Measurements from ENCODE around the gene OGFOD1. TPM values are rescaled to one million over a fixed set of nuclear protein-coding genes. Genes with fewer than 3 reads are reported as not detected.
A peak's percentile ranks its signal among the peaks of the same experiment; 100 is the strongest.

OGFOD1 gene
- total and polyA plus RNA-seq, 2 of the 13 experiments (the other 11 are each of a cell fraction or from before 2014, with no cell fraction given) = 35.2 to 81.3 TPM

- TF ChIP-seq CREM (IDR thresholded peaks at IDR 0.05) (no peak), CREM (CRISPR knock-in tag; IDR thresholded peaks at IDR 0.05) (no peak), MIER2 (CRISPR knock-in tag; IDR thresholded peaks at IDR 0.05) (no peak), CSRNP2 (CRISPR knock-in tag; conservative IDR thresholded peaks at IDR 0.05; ENCODE audit: low read depth) (no peak), USF2 (IDR thresholded peaks at IDR 0.05; ENCODE audit: low read depth, low read length) (no peak), USF2 (CRISPR knock-in tag; IDR thresholded peaks at IDR 0.05; ENCODE audit: borderline replicate concordance) (no peak), ZBTB2 (CRISPR knock-in tag; IDR thresholded peaks at IDR 0.05; ENCODE audit: low read depth) (no peak), HOXA9 (CRISPR knock-in tag; IDR thresholded peaks at IDR 0.05; ENCODE audit: borderline replicate concordance) (no peak), STAT5B (CRISPR knock-in tag; IDR thresholded peaks at IDR 0.05) (no peak), ZNF781 (CRISPR knock-in tag; IDR thresholded peaks at IDR 0.05; ENCODE audit: borderline replicate concordance, not compliant biosample characterization) (no peak), DPF2 (CRISPR knock-in tag; IDR thresholded peaks at IDR 0.05; ENCODE audit: borderline replicate concordance, low read depth) (no peak), ZNF335 (CRISPR knock-in tag; IDR thresholded peaks at IDR 0.05) (no peak), ZNF205 (CRISPR knock-in tag; IDR thresholded peaks at IDR 0.05) (no peak), ZSCAN5A (CRISPR knock-in tag; IDR thresholded peaks at IDR 0.05; ENCODE audit: borderline replicate concordance) (no peak), FUBP1 (CRISPR knock-in tag; IDR thresholded peaks at IDR 0.05; ENCODE audit: borderline replicate concordance) (no peak), ZNF678 (CRISPR knock-in tag; IDR thresholded peaks at IDR 0.05) (0 out of 2 replicates have a peak, but pooled peaks have one; percentile 14), ZBTB25 (CRISPR knock-in tag; IDR thresholded peaks at IDR 0.05) (no peak; the same call in 1 of the 2 replicates), GZF1 (CRISPR knock-in tag; IDR thresholded peaks at IDR 0.05) (no peak; the same call in 1 of the 2 replicates), RELA (CRISPR knock-in tag; IDR thresholded peaks at IDR 0.05) (no peak), ATF7-NPFF (CRISPR knock-in tag; IDR thresholded peaks at IDR 0.05; ENCODE audit: low read depth) (no peak)
Observed at GRCh38 chr16:56450275-56450985, 924 bp upstream of the OGFOD1 start (continued).

All from HepG2 (cell line).